HCT116 (cell line): ENCODE measurements around the gene LDLRAD4. TPM values are rescaled to one million over a fixed set of nuclear protein-coding genes. Genes with fewer than 3 reads are reported as not detected.

ENCODE experiments used
- ATAC-seq: fragments of 200-7000 bp; cut with Tn5 transposase; 2 replicates; pipeline ENCODE4 v1.9.1; 2020; ENCODE audit warnings: mild to moderate bottlenecking, moderate library complexity
- BruUV-seq: library from RNA; stranded (reverse); fragments of 400-500 nt; replicated peaks from 2 replicates; lab custom pipeline; 2021; lab: Mats Ljungman, UMichigan
- CTCF ChIA-PET: fragments of 300-600 bp; sonication (Branson Sonifier 250); formaldehyde crosslinking; loops from one replicate; lab custom pipeline; 2021; ENCODE audit warnings: antibody characterized with exemption; lab: Charles Lee
- POLR2A ChIA-PET: fragments of 300-600, 350-600 bp; sonication (Branson Sonifier 250); formaldehyde crosslinking; loops from one replicate; lab custom pipeline; 2021; ENCODE audit warnings: antibody characterized with exemption; lab: Charles Lee
- RAD21 ChIA-PET, 2 experiments: fragments of 300-600 bp; sonication (Branson Sonifier 250); formaldehyde crosslinking; loops; one replicate each; lab custom pipeline; 2023; ENCODE audit warnings: low total read pairs in 2 of 2; ENCODE audit not compliant: uncharacterized antibody in 2 of 2, unreplicated experiment in 2 of 2, low non-redundant PET in 1 of 2; lab: Charles Lee
- DNase-seq: peaks from one replicate; pipeline ENCODE4 v3.0.0-alpha.2; 2010; ENCODE audit warnings: low read depth, low spot score
- H2AFZ ChIP-seq: fragments of 200-600 bp; shearing (Covaris generic), sonication (generic); 2 replicates; pipeline ENCODE4 v1.6.1; 2017; ENCODE audit warnings: low read depth, mixed run types, mixed read lengths, antibody characterized with exemption, low read length; ENCODE audit not compliant: poor library complexity, severe bottlenecking
- H3K27ac ChIP-seq: 2 replicates; pipeline ENCODE4 v1.5.1; 2012; ENCODE audit warnings: low read depth, low read length
- H3K27me3 ChIP-seq: fragments of 200-600 bp; sonication (generic); 2 replicates; pipeline ENCODE4 v1.6.1; 2016; ENCODE audit warnings: mixed run types, low read length, mixed read lengths; ENCODE audit not compliant: insufficient read depth
- H3K36me3 ChIP-seq, 2 experiments: fragments of 200-500 bp in 1 of 2; fragments of 200-600 bp in 1 of 2; sonication (Bioruptor generic) in 1 of 2; sonication (generic) in 1 of 2; 2 replicates each; pipeline versions ENCODE4 v1.5.1 to v1.6.1; 2014 to 2016; ENCODE audit warnings: low read length in 2 of 2, inconsistent platforms in 1 of 2, mixed read lengths in 1 of 2, mixed run types in 1 of 2; ENCODE audit not compliant: insufficient read depth in 2 of 2, control insufficient read depth in 1 of 2
- H3K4me1 ChIP-seq, 2 experiments: fragments of 200-600 bp in 1 of 2; sonication (generic) in 1 of 2; 2 replicates each; pipeline versions ENCODE4 v1.5.1 to v1.6.1; 2012 to 2017; ENCODE audit warnings: low read length in 2 of 2, inconsistent platforms in 1 of 2, mild to moderate bottlenecking in 1 of 2, mixed read lengths in 1 of 2, mixed run types in 1 of 2, moderate library complexity in 1 of 2; ENCODE audit not compliant: insufficient read depth in 2 of 2, control insufficient read depth in 1 of 2
- H3K4me2 ChIP-seq: fragments of 200-600 bp; sonication (generic); 2 replicates; pipeline ENCODE4 v1.6.1; 2017; ENCODE audit warnings: mixed run types, low read length, mixed read lengths
- H3K4me3 ChIP-seq, 2 experiments: fragments of 200-600 bp in 1 of 2; sonication (generic) in 1 of 2; replicated peaks in 1 of 2; 2 replicates each; pipeline ENCODE4 v1.5.1; 2011 to 2016; ENCODE audit warnings: low read length in 2 of 2, control low read depth in 1 of 2, low read depth in 1 of 2, mild to moderate bottlenecking in 1 of 2, mixed read lengths in 1 of 2, mixed run types in 1 of 2
- H3K79me2 ChIP-seq: fragments of 200-600 bp; sonication (generic); 2 replicates; pipeline ENCODE4 v1.6.1; 2017; ENCODE audit warnings: mild to moderate bottlenecking, mixed run types, low read length, moderate library complexity, mixed read lengths; ENCODE audit not compliant: insufficient read depth
- H3K9ac ChIP-seq: fragments of 200-600 bp; sonication (generic); 2 replicates; pipeline ENCODE4 v1.6.1; 2016; ENCODE audit warnings: low read length, mixed read lengths
- H3K9me2 ChIP-seq: fragments of 200-600 bp; sonication (generic), shearing (Covaris generic); 2 replicates; pipeline ENCODE4 v1.6.1; 2017; ENCODE audit warnings: mixed run types, mild to moderate bottlenecking, moderate library complexity; ENCODE audit not compliant: insufficient read depth
- H3K9me3 ChIP-seq, 2 experiments: fragments of 200-500 bp in 1 of 2; fragments of 200-600 bp in 1 of 2; sonication (Bioruptor generic) in 1 of 2; sonication (generic) in 1 of 2; 2 replicates each; pipeline ENCODE4 v1.6.1; 2014 to 2017; ENCODE audit warnings: low read length in 2 of 2, mixed read lengths in 2 of 2, inconsistent platforms in 1 of 2, low read depth in 1 of 2, mild to moderate bottlenecking in 1 of 2, mixed run types in 1 of 2, moderate library complexity in 1 of 2; ENCODE audit not compliant: control insufficient read depth in 1 of 2, insufficient read depth in 1 of 2
- H4K20me1 ChIP-seq: fragments of 200-600 bp; sonication (generic), shearing (Covaris generic); 2 replicates; pipeline ENCODE4 v1.6.1; 2017; ENCODE audit warnings: mixed run types, mild to moderate bottlenecking, moderate library complexity; ENCODE audit not compliant: insufficient read depth
- ATF3 ChIP-seq: IDR thresholded peaks from 2 replicates; pipeline ENCODE4 v1.6.1; 2012
- CBX3 ChIP-seq: IDR thresholded peaks from 2 replicates; pipeline ENCODE4 v1.6.1; 2012; ENCODE audit warnings: low read depth
- CEBPB ChIP-seq: IDR thresholded peaks from 2 replicates; pipeline ENCODE4 v1.6.1; 2012; ENCODE audit warnings: low read depth
- EGR1 ChIP-seq: IDR thresholded peaks from 2 replicates; pipeline ENCODE4 v1.6.1; 2012; ENCODE audit warnings: low read depth
- EZH2phosphoT487 ChIP-seq: fragments of 200-600 bp; IDR thresholded peaks from 2 replicates; pipeline ENCODE4 v1.6.1; 2018; ENCODE audit warnings: antibody characterized with exemption, borderline replicate concordance
- JUND ChIP-seq: IDR thresholded peaks from 2 replicates; pipeline ENCODE4 v1.6.1; 2012
- MAX ChIP-seq: IDR thresholded peaks from 2 replicates; pipeline ENCODE4 v1.6.1; 2012
- POLR2AphosphoS5 ChIP-seq: IDR thresholded peaks from 2 replicates; pipeline ENCODE4 v1.6.1; 2011; ENCODE audit warnings: mild to moderate bottlenecking, low read depth, low read length, moderate library complexity
- RAD21 ChIP-seq: IDR thresholded peaks from 2 replicates; pipeline ENCODE4 v1.6.1; 2012; ENCODE audit warnings: low read depth, mild to moderate bottlenecking
- SP1 ChIP-seq: IDR thresholded peaks from 2 replicates; pipeline ENCODE4 v1.6.1; 2012; ENCODE audit warnings: low read depth
- SRF ChIP-seq: IDR thresholded peaks from 2 replicates; pipeline ENCODE4 v1.6.1; 2012; ENCODE audit warnings: low read depth
- YY1 ChIP-seq: IDR thresholded peaks from 2 replicates; pipeline ENCODE4 v1.6.1; 2011; ENCODE audit warnings: low read length, low read depth, moderate library complexity, mild to moderate bottlenecking; ENCODE audit not compliant: insufficient replicate concordance; ENCODE audit errors: extremely low read depth
- ZBTB33 ChIP-seq: IDR thresholded peaks from 2 replicates; pipeline ENCODE4 v1.6.1; 2011; ENCODE audit warnings: mild to moderate bottlenecking, low read length, moderate library complexity; ENCODE audit not compliant: insufficient replicate concordance; ENCODE audit errors: extremely low read depth
- ZNF274 ChIP-seq: fragments of 200-500 bp; sonication (Bioruptor generic); IDR thresholded peaks from 2 replicates; pipeline ENCODE4 v1.6.1; 2014; ENCODE audit warnings: mild to moderate bottlenecking, low read depth, low read length, inconsistent platforms
- intact Hi-C: fragments of 100-400 bp; cut with micrococcal nuclease; formaldehyde crosslinking; loops from 2 replicates; pipeline ENCODE4 v1.10.0; 2022
- total RNA-seq: library from RNA; stranded (reverse); gene quantifications from one replicate; pipeline ENCODE4 v1.2.1, GENCODE V29; 2021; ENCODE audit not compliant: unreplicated experiment

The LDLRAD4 gene
- total RNA-seq, 1 experiment from 2014 or later: 1.2 TPM

- Histone ChIP-seq H3K4me1 (peaks cover 0 to 10% of the 10 kb centered on the region in 2 experiments; a peak in 3 of 4 replicates), H3K4me3 (no peak overlapping the region), H3K9ac (no peak overlapping the region), H3K9me3 (no peaks in the 10 kb centered on the region), H3K36me3 (no peaks in the 10 kb centered on the region; a peak in 1 of 4 replicates), H3K4me2 (no peak overlapping the region), H4K20me1 (no peaks in the 10 kb centered on the region), H2AFZ (no peak overlapping the region), H3K27ac (no peak overlapping the region), H3K9me2 (no peaks in the 10 kb centered on the region), H3K79me2 (peaks cover 98% of the 10 kb centered on the region), H3K27me3 (no peaks in the 10 kb centered on the region)
- intact Hi-C loops: no loop called here
- no TSS peak for BruUV-seq
- DNase-seq (no peak), ATAC-seq (no peak)
- ChIA-PET POLR2A (no interaction called here), CTCF (no interaction called here), RAD21 (no interaction called here)
- no peak for TF ChIP-seq YY1
- TF ChIP-seq ZNF274: no peak
- TF ChIP-seq ZBTB33: no peak
- TF ChIP-seq POLR2AphosphoS5: no peak
- no peak for TF ChIP-seq SP1
- no peak for TF ChIP-seq JUND
- TF ChIP-seq EGR1: no peak
- no peak for TF ChIP-seq MAX
- no peak for TF ChIP-seq ATF3
- no peak for TF ChIP-seq SRF
- no peak for TF ChIP-seq CBX3
- TF ChIP-seq RAD21: no peak
- TF ChIP-seq EZH2phosphoT487: no peak
- no peak for TF ChIP-seq CEBPB
These were observed 466.0 kb downstream of the LDLRAD4 start for GRCh38 chr18:13684546-13684945.
